Large intestine (tissue), 3 donors: ENCODE results near the gene NPIPA1. TPM values are rescaled to one million over a fixed set of nuclear protein-coding genes. Genes with fewer than 3 reads are reported as not detected.
A peak's percentile ranks its signal among the peaks of the same experiment; 100 is the strongest.
"Not testable (repeated sequence)": the region's sequence is repeated elsewhere in the genome, so short reads cannot be mapped to it uniquely, and the experiment has no call there.

ENCODE experiments used
- DNase-seq, 2 donors: peaks; one replicate each; pipeline versions ENCODE4 v3.0.0 to v3.0.0-alpha.2; 2013
- H3K27ac ChIP-seq: one replicate; pipeline ENCODE4 v1.5.1; 2013; ENCODE audit warnings: low read length
- H3K27me3 ChIP-seq: 2 replicates; pipeline ENCODE4 v1.6.1; 2013; ENCODE audit warnings: low read length; ENCODE audit not compliant: control insufficient read depth, insufficient read depth
- H3K36me3 ChIP-seq: 2 replicates; pipeline ENCODE4 v1.6.1; 2013; ENCODE audit warnings: low read length; ENCODE audit not compliant: control insufficient read depth, insufficient read depth
- H3K4me1 ChIP-seq: one replicate; pipeline ENCODE4 v1.6.1; 2013; ENCODE audit warnings: low read length; ENCODE audit not compliant: control insufficient read depth, insufficient read depth
- H3K4me3 ChIP-seq: one replicate; pipeline ENCODE4 v1.5.1; 2013; ENCODE audit warnings: low read length
- H3K9me3 ChIP-seq: one replicate; pipeline ENCODE4 v1.6.1; 2013; ENCODE audit warnings: mild to moderate bottlenecking, low read depth, low read length, moderate library complexity; ENCODE audit not compliant: control insufficient read depth
- WGBS: methylation state at CpG from one replicate; pipeline ENCODE4 v1.1.5; 2013; ENCODE audit warnings: low lambda C conversion rate; ENCODE audit not compliant: insufficient coverage; 5-methylcytosine and 5-hydroxymethylcytosine counted together
- polyA plus RNA-seq: library from polyadenylated mRNA; unstranded; fragments of 120-200 nt; gene quantifications from one replicate; pipeline ENCODE4 v1.2.1, GENCODE V29; 2013

Gene NPIPA1
- polyA plus RNA-seq, 1 donor = 124 TPM

GRCh38 chr16:14978281-14978680, 41.0 kb downstream of the NPIPA1 start:
- DNase-seq = not testable (repeated sequence)

GRCh38 chr16:14978908-14979307, 41.7 kb downstream of the NPIPA1 start:
- WGBS = no CpG with 5 or more reads among the region's 4 CpGs

More at GRCh38 chr16:14978281-14978680, 41.0 kb downstream of the NPIPA1 start:
- Histone ChIP-seq H3K4me1 (peaks cover 22% of the 10 kb centered on the region), H3K27ac (peak overlapping the region; percentile 23)
- not testable (repeated sequence) for H3K4me3 ChIP-seq, H3K27me3 ChIP-seq, H3K36me3 ChIP-seq, H3K9me3 ChIP-seq
- WGBS = no CpG with 5 or more reads among the region's 8 CpGs

GRCh38 chr16:14981234-14981633, 44.0 kb downstream of the NPIPA1 start:
- peak in 1 of 2 donors; percentile 42 for DNase-seq
- 30% methylated on average over 2 of the region's 3 CpGs for WGBS
- H3K36me3 ChIP-seq, H3K27me3 ChIP-seq, H3K9me3 ChIP-seq, H3K4me3 ChIP-seq: not testable (repeated sequence)
- peak overlapping the region; percentile 72 for H3K27ac ChIP-seq
- H3K4me1 ChIP-seq = peaks cover 22% of the 10 kb centered on the region

More at GRCh38 chr16:14978908-14979307, 41.7 kb downstream of the NPIPA1 start:
- H3K27me3 ChIP-seq, H3K4me3 ChIP-seq, H3K9me3 ChIP-seq, H3K36me3 ChIP-seq, DNase-seq: not testable (repeated sequence)
- Histone ChIP-seq H3K4me1 (peaks cover 22% of the 10 kb centered on the region), H3K27ac (peak overlapping the region; percentile 12)

- no CpG with 5 or more reads among the region's 2 CpGs for WGBS
- H3K27ac ChIP-seq, DNase-seq: not testable (repeated sequence)
These were observed 45.3 kb downstream of the NPIPA1 start for GRCh38 chr16:14982521-14982920.

GRCh38 chr16:14988092-14988491, 50.8 kb downstream of the NPIPA1 start:
- peaks cover 16% of the 10 kb centered on the region for H3K36me3 ChIP-seq
- not testable (repeated sequence) for H3K4me3 ChIP-seq
- no CpG with 5 or more reads among the region's 8 CpGs for WGBS

More at GRCh38 chr16:14982521-14982920, 45.3 kb downstream of the NPIPA1 start:
- not testable (repeated sequence) for H3K27me3 ChIP-seq, H3K4me3 ChIP-seq, H3K36me3 ChIP-seq, H3K9me3 ChIP-seq
- peaks cover 18% of the 10 kb centered on the region for H3K4me1 ChIP-seq

GRCh38 chr16:14988661-14989191, 51.5 kb downstream of the NPIPA1 start:
- H3K4me3 ChIP-seq, DNase-seq, H3K9me3 ChIP-seq, H3K27ac ChIP-seq, H3K27me3 ChIP-seq, H3K4me1 ChIP-seq: not testable (repeated sequence)
- WGBS = no CpG with 5 or more reads among the region's 25 CpGs
- peaks cover 16% of the 10 kb centered on the region for H3K36me3 ChIP-seq

More at GRCh38 chr16:14988092-14988491, 50.8 kb downstream of the NPIPA1 start:
- H3K27ac ChIP-seq, H3K9me3 ChIP-seq, H3K27me3 ChIP-seq, H3K4me1 ChIP-seq, DNase-seq: not testable (repeated sequence)

- H3K4me3 ChIP-seq, H3K9me3 ChIP-seq, H3K27ac ChIP-seq, H3K27me3 ChIP-seq, H3K4me1 ChIP-seq: not testable (repeated sequence)
- peaks cover 16% of the 10 kb centered on the region for H3K36me3 ChIP-seq
- WGBS = no CpG with 5 or more reads among the region's 98 CpGs
- peak in 1 of 2 donors; percentile 50 for DNase-seq
These were observed 52.3 kb downstream of the NPIPA1 start for GRCh38 chr16:14989291-14990281.

GRCh38 chr16:14993277-14994151, 56.3 kb downstream of the NPIPA1 start:
- H3K27ac ChIP-seq, H3K4me3 ChIP-seq, H3K4me1 ChIP-seq, DNase-seq, H3K27me3 ChIP-seq, H3K9me3 ChIP-seq: not testable (repeated sequence)
- WGBS = no CpG with 5 or more reads among the region's 7 CpGs
- H3K36me3 ChIP-seq = peaks cover 14% of the 10 kb centered on the region

- not testable (repeated sequence) for H3K27me3 ChIP-seq, H3K27ac ChIP-seq, DNase-seq, H3K4me3 ChIP-seq, H3K9me3 ChIP-seq, H3K4me1 ChIP-seq
- no CpG with 5 or more reads among the region's 6 CpGs for WGBS
- H3K36me3 ChIP-seq = peaks cover 24% of the 10 kb centered on the region
These were observed 59.5 kb downstream of the NPIPA1 start for GRCh38 chr16:14996702-14997101.

- not testable (repeated sequence) for H3K4me3 ChIP-seq, H3K27ac ChIP-seq, H3K27me3 ChIP-seq, H3K4me1 ChIP-seq, DNase-seq, H3K9me3 ChIP-seq
- H3K36me3 ChIP-seq = peaks cover 28% of the 10 kb centered on the region
- WGBS = 100% methylated on average over 2 of the region's 7 CpGs
These were observed 61.1 kb downstream of the NPIPA1 start for GRCh38 chr16:14998300-14998699.
